Astrocyte (in vitro differentiated cells and primary cell): ENCODE data around the gene CES2. TPM values are rescaled to one million over a fixed set of nuclear protein-coding genes. Genes with fewer than 3 reads are reported as not detected.

Experiments used
- DNase-seq: peaks from one replicate; pipeline ENCODE4 v3.0.0-alpha.2; 2010; ENCODE audit warnings: low read depth
- FAIRE-seq: peaks from 2 replicates; lab custom pipeline; 2011; peaks lifted over from hg19 to GRCh38; lab: Jason Lieb, UNC
- H2AFZ ChIP-seq: 2 replicates; pipeline ENCODE4 v1.6.0; 2012; ENCODE audit warnings: low read depth, low read length, inconsistent platforms
- H3K27ac ChIP-seq: 2 replicates; pipeline ENCODE4 v1.5.1; 2011; ENCODE audit warnings: low read depth, low read length, inconsistent platforms
- H3K27me3 ChIP-seq: 2 replicates; pipeline ENCODE4 v1.6.0; 2011; ENCODE audit warnings: low read length, inconsistent platforms; ENCODE audit not compliant: insufficient read depth
- H3K36me3 ChIP-seq: 2 replicates; pipeline ENCODE4 v1.5.1; 2011; ENCODE audit warnings: low read length, inconsistent platforms; ENCODE audit not compliant: insufficient read depth
- H3K4me1 ChIP-seq: 2 replicates; pipeline ENCODE4 v1.5.1; 2011; ENCODE audit warnings: low read length, inconsistent platforms; ENCODE audit not compliant: insufficient read depth
- H3K4me2 ChIP-seq: 2 replicates; pipeline ENCODE4 v1.6.0; 2012; ENCODE audit warnings: low read length, inconsistent platforms
- H3K4me3 ChIP-seq: 2 replicates; pipeline ENCODE4 v1.5.1; 2011; ENCODE audit warnings: low read depth, mild to moderate bottlenecking, low read length, inconsistent platforms; ENCODE audit not compliant: insufficient read depth
- H3K79me2 ChIP-seq: 2 replicates; pipeline ENCODE4 v1.6.0; 2012; ENCODE audit warnings: mild to moderate bottlenecking, low read length, inconsistent platforms; ENCODE audit not compliant: insufficient read depth
- H3K9ac ChIP-seq: 2 replicates; pipeline ENCODE4 v1.6.0; 2012; ENCODE audit warnings: mild to moderate bottlenecking, low read length, inconsistent platforms
- H3K9me3 ChIP-seq: 2 replicates; pipeline ENCODE4 v1.5.1; 2012; ENCODE audit warnings: low read depth, mild to moderate bottlenecking, low read length, inconsistent platforms; ENCODE audit not compliant: insufficient read depth
- H4K20me1 ChIP-seq: 2 replicates; pipeline ENCODE4 v1.6.0; 2012; ENCODE audit warnings: low read length, inconsistent platforms; ENCODE audit not compliant: insufficient read depth
- H3K27ac Mint-ChIP-seq: one replicate; pipeline ENCODE4 v1.8.0; 2021; ENCODE audit warnings: mild to moderate bottlenecking, mixed read lengths; ENCODE audit not compliant: unreplicated experiment
- H3K27me3 Mint-ChIP-seq: one replicate; pipeline ENCODE4 v1.8.0; 2021; ENCODE audit warnings: low read depth, mixed read lengths; ENCODE audit not compliant: unreplicated experiment
- H3K36me3 Mint-ChIP-seq: one replicate; pipeline ENCODE4 v1.8.0; 2021; ENCODE audit warnings: low read depth, mixed read lengths; ENCODE audit not compliant: unreplicated experiment
- H3K4me1 Mint-ChIP-seq: one replicate; pipeline ENCODE4 v1.8.0; 2021; ENCODE audit warnings: low read depth, mixed read lengths; ENCODE audit not compliant: unreplicated experiment
- H3K4me3 Mint-ChIP-seq: one replicate; pipeline ENCODE4 v1.8.0; 2021; ENCODE audit warnings: mild to moderate bottlenecking, moderate library complexity, mixed read lengths; ENCODE audit not compliant: unreplicated experiment
- H3K9me3 Mint-ChIP-seq: one replicate; pipeline ENCODE4 v1.8.0; 2021; ENCODE audit warnings: mild to moderate bottlenecking, mixed read lengths; ENCODE audit not compliant: unreplicated experiment
- CTCF ChIP-seq: IDR thresholded peaks from 2 replicates; pipeline ENCODE4 v1.5.1; 2011; ENCODE audit warnings: low read depth, mild to moderate bottlenecking, inconsistent platforms, low read length, moderate library complexity; ENCODE audit not compliant: insufficient read depth
- EZH2 ChIP-seq: IDR thresholded peaks from 2 replicates; pipeline ENCODE4 v1.6.1; 2012; ENCODE audit warnings: mild to moderate bottlenecking, low read length, inconsistent platforms; ENCODE audit not compliant: insufficient read depth
- total RNA-seq: library from RNA; stranded (reverse); gene quantifications from 2 replicates; pipeline ENCODE4 v1.2.1, GENCODE V29; 2021

CES2 gene
- total RNA-seq, 1 donor from 2014 or later = 28.8 TPM

- H3K4me1 Mint-ChIP-seq = peaks cover under 1% of the 10 kb centered on the region
- no peak overlapping the region for H3K4me3 Mint-ChIP-seq
- H3K27me3 Mint-ChIP-seq = peaks cover 24% of the 10 kb centered on the region
- Histone ChIP-seq H3K4me1 (no peaks in the 10 kb centered on the region), H3K27me3 (peaks cover 11% of the 10 kb centered on the region), H3K27ac (no peak overlapping the region), H3K79me2 (no peaks in the 10 kb centered on the region), H3K9me3 (no peaks in the 10 kb centered on the region), H4K20me1 (no peaks in the 10 kb centered on the region), H3K9ac (no peak overlapping the region), H3K36me3 (no peaks in the 10 kb centered on the region), H3K4me3 (no peak overlapping the region), H2AFZ (no peak overlapping the region), H3K4me2 (no peak overlapping the region)
- TF ChIP-seq EZH2 = no peak
- no peak for TF ChIP-seq CTCF
- no peak for FAIRE-seq
- H3K27ac Mint-ChIP-seq = no peak overlapping the region
- DNase-seq = no peak
- H3K36me3 Mint-ChIP-seq = no peaks in the 10 kb centered on the region
- H3K9me3 Mint-ChIP-seq = peaks cover 1% of the 10 kb centered on the region
Observed at GRCh38 chr16:66958857-66959703, 23.8 kb downstream of the CES2 start.

GRCh38 chr16:66959704-66960161 is 24.4 kb downstream of the CES2 start:
- FAIRE-seq (no peak), DNase-seq (no peak)
- no peak overlapping the region for H3K4me3 ChIP-seq
- no peaks in the 10 kb centered on the region for H3K36me3 ChIP-seq
- H4K20me1 ChIP-seq = no peaks in the 10 kb centered on the region
- no peaks in the 10 kb centered on the region for H3K79me2 ChIP-seq
- no peak overlapping the region for H2AFZ ChIP-seq
- Mint-ChIP-seq H3K27me3 (peaks cover 29% of the 10 kb centered on the region), H3K4me1 (no peaks in the 10 kb centered on the region), H3K36me3 (no peaks in the 10 kb centered on the region), H3K9me3 (peaks cover 1% of the 10 kb centered on the region), H3K27ac (no peak overlapping the region), H3K4me3 (no peak overlapping the region)
- TF ChIP-seq CTCF = no peak
- TF ChIP-seq EZH2 = no peak
- H3K4me2 ChIP-seq = no peak overlapping the region
- no peaks in the 10 kb centered on the region for H3K9me3 ChIP-seq
- no peak overlapping the region for H3K27ac ChIP-seq
- H3K27me3 ChIP-seq = peaks cover 11% of the 10 kb centered on the region
- no peak overlapping the region for H3K9ac ChIP-seq
- H3K4me1 ChIP-seq = no peaks in the 10 kb centered on the region

GRCh38 chr16:66960270-66960669 is 25.0 kb downstream of the CES2 start:
- no peak overlapping the region for H3K4me3 ChIP-seq
- H4K20me1 ChIP-seq = no peaks in the 10 kb centered on the region
- H3K4me1 ChIP-seq = no peaks in the 10 kb centered on the region
- no peak overlapping the region for H3K9ac ChIP-seq
- H3K4me2 ChIP-seq = no peak overlapping the region
- Mint-ChIP-seq H3K4me3 (no peak overlapping the region), H3K9me3 (peaks cover 1% of the 10 kb centered on the region), H3K27me3 (peaks cover 34% of the 10 kb centered on the region), H3K36me3 (peaks cover 2% of the 10 kb centered on the region), H3K27ac (no peak overlapping the region), H3K4me1 (no peaks in the 10 kb centered on the region)
- no peak overlapping the region for H2AFZ ChIP-seq
- H3K27me3 ChIP-seq = peaks cover 13% of the 10 kb centered on the region
- FAIRE-seq (no peak), DNase-seq (no peak)
- no peak for TF ChIP-seq EZH2
- TF ChIP-seq CTCF = no peak
- no peaks in the 10 kb centered on the region for H3K9me3 ChIP-seq
- H3K79me2 ChIP-seq = no peaks in the 10 kb centered on the region
- H3K36me3 ChIP-seq = no peaks in the 10 kb centered on the region
- no peak overlapping the region for H3K27ac ChIP-seq
